AG10803 (cell line): ENCODE measurements around the gene CCNE1.

Source experiments
- DNase-seq: peaks from one replicate; pipeline ENCODE4 v3.0.0; 2010; ENCODE audit warnings: low read depth
- H3K4me3 ChIP-seq: 2 replicates; pipeline ENCODE4 v1.5.1; 2011; ENCODE audit warnings: mild to moderate bottlenecking, low read length, control low read depth
- CTCF ChIP-seq: conservative IDR thresholded peaks from 2 replicates; pipeline ENCODE4 v1.5.1; 2011; ENCODE audit warnings: mild to moderate bottlenecking, low read length, control low read depth, inconsistent platforms

The CCNE1 gene

GRCh38 chr19:29837996-29838395 lies 26.2 kb downstream of the CCNE1 start:
- no peak overlapping the region for H3K4me3 ChIP-seq
- DNase-seq = no peak
- no peak for TF ChIP-seq CTCF

DNA sequence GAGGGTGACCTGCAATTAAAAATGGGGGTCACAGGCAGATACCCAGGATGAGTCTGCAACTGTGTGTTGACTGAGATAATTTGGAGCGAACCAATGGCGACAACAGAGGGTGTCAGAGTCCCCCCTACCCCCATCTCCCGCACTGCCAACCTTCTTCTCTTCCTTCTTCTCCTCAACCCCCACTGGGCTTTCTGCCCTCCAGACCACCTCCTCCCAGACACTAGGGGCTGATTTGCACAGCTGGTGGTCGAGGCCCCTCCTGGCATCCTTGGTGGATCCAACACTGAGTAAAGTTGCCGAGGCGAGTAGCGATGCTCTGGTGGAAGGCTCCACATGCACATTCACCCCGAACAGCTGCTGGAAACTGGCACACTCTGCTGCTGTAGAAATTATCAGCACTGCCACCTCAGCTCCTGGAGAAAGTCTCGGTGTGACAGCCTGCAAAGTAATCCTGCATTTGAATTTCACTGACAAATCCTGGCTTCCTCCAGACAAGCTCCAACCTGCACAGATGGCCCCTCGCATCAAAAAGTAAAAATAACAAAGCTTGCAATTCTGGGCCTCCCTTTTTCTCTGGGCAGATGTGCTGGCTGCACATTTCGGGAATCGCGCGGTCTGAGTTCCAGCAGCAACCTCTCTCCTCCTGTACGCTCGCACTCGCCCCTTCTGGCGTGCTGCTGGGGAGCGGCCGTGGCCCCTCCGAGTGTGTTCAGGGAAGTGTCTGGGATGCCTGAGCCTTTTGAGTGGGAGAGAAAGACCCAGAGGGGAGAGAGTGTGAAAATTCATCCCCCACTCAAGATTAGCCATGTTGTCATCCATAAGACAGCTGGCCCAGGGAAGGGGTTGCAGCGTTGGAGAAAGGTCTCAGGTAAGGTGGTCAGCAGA lies 28.5 kb downstream of the CCNE1 start:
- no peak overlapping the region for H3K4me3 ChIP-seq
- DNase-seq = no peak
- TF ChIP-seq CTCF = no peak

DNA sequence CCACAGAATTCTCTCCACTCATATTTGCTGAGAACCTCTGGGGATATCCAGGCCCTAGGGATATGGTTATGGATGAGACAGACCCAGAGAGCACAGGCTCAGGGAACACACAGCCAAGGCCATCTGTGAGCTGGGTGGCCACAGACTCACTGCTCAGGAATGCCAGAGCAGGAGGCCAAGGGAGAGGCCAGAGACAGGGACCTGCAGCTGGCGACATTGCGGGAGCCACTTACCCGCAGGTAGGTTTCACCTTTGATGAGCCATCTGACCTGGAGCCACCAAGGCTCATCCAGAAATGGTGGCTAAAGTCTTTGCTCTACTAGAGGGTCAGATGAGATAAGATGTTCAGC lies 29.4 kb downstream of the CCNE1 start:
- TF ChIP-seq CTCF = no peak
- H3K4me3 ChIP-seq = no peak overlapping the region
- DNase-seq = no peak

GRCh38 chr19:29841559-29842367 lies 30.0 kb downstream of the CCNE1 start:
- no peak for DNase-seq
- no peak overlapping the region for H3K4me3 ChIP-seq
- TF ChIP-seq CTCF = no peak

- DNase-seq = no peak
- TF ChIP-seq CTCF = no peak
- no peak overlapping the region for H3K4me3 ChIP-seq
Observed at GRCh38 chr19:29842471-29843179, 30.8 kb downstream of the CCNE1 start.

DNA sequence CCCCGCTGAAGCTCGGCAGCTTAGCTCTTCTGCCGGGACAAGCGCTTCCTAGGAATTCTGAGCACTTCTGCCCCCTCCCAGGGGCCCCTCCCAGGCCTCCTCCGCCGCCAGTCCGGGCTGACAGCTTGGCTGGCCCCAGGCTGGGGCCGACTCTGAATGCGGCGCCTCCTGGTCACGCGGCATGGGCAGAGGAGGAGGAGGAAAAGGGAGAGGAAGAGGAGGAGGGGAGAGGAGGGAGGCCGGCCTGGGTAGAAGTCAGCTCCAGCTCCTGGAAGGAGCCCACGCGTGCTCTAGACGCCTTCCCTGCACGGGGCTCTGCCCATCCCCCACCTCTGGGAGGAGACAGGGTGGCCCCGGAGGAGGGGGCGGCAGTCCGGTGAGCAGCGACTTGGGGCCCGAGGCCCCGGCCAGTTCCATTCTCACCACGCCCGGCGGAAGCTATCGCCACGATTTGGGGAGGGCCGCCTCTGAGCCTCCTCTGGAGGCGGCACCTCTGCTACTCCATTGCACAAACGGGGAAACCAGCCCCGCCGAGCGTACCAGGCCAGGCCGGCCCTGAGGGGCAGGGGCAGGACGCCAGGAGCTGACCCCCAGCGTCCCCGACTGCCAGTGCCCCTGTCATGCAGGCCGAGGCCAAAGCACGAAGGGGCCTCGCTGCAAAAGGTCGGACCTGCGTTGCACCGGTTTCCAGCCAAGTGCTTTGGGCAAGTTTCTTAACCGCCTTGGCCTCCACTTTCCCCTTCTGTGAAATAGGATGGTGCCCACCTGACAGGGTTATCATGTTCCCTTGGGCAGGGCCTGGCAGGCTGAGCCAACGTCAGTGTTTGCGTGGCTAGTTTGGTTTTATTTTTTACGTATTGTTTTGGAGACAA lies 31.6 kb downstream of the CCNE1 start:
- H3K4me3 ChIP-seq = peak overlapping the region; percentile 36
- no peak for DNase-seq
- TF ChIP-seq CTCF = no peak
